Stimulated activated CD8-positive, alpha-beta memory T cell treated with anti-CD3 and anti-CD28 coated beads, Interleukin-4, amount 100 ng/mL, for 48 hours (primary cell): Measurements from ENCODE around the gene C1QL1.
A peak's percentile ranks its signal among the peaks of the same experiment; 100 is the strongest.

Source experiments
- DNase-seq: peaks from one replicate; pipeline ENCODE4 v3.0.0-alpha.2; 2020

The C1QL1 gene

GRCh38 chr17:44968225-44969143, at the start of gene C1QL1:
TSS of gene C1QL1 (minus strand) at chr17:44968303. CDS start at chr17:44968048, 255 bp downstream.
- peak; percentile 92 for DNase-seq

GRCh38 chr17:45016823-45017222, 48.7 kb upstream of the C1QL1 start:
- no peak for DNase-seq

- no peak for DNase-seq
Observed at GRCh38 chr17:45016237-45016636, 48.1 kb upstream of the C1QL1 start.

- DNase-seq, result no peak
Observed at GRCh38 chr17:45013021-45013997, 45.2 kb upstream of the C1QL1 start.

DNA sequence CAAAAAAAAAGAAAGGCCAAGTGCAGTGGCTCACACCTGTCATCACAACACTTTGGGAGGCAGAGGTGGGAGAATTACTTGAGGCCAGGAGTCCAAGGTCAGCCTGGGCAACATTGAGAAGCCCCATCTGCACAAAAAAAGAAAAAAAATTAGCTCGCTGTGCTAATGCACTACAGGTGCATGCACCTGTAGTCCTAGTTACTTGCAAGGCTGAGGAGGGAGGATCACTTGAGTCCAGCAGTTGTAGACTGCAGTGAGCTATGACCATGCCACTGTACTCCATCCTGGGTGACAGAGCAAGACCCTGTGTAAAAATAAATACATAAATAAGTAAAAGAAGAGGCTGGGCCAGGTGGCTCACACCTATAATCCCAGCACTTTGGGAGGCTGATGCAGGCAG, 43.7 kb upstream of the C1QL1 start:
- no peak for DNase-seq

DNA sequence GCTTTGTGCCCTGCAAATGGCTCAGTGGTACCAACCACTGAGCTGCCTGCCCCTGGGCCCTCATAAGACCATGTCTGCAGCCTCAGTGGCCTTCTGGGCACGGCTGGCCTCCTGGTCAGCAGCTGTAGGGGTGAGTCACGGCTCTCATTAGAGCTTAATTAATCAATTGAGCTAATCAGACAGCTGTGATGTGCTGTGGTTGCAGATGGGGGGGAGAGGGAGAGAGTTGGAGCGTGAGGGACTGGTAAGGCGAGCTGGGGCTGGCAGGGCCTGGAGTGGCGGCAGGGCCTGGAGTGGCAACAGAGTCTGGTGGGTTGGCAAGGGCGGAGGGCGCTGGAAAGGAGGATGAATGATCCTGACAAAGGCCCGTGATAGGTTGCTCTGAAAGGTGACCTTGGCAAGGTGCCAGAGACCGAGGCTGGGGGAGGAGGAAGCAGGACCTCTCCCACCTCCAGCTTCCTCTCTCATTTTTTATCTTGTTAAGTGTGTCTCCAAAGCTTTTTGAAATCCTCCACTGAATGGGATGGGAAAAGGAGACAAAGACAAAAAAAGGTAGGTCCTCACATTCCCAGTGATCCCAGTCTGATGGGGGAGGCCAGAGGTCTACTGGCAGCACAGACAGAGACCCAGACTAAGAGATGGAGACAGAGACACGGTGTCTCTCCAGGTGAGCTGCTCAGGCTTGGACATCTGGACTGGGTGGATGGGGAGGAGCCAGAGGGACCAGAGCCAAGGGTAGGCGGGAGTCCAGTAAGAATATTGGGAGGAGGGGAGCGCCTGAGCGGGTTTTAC, 41.8 kb upstream of the C1QL1 start:
- DNase-seq, result no peak

DNA sequence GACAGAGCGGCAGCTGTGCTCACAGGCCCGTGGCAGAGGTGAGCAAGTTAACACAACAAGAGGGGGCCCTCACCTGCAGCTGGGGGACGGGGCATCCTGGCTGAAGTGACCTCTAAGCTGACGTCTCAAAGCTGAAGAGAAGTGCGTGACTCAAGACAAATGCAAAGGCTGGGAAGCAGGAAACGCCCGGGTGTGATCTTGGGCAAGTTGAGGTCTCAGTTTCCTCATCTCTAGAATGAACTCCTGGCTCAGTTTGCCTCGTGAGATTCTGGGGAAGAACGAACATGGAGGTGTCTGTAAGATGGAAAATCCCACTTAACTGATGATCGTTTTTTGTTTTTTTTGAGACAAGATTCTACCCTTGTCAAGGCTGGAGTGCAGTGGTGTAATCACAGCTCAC, 40.1 kb upstream of the C1QL1 start:
- no peak for DNase-seq

GRCh38 chr17:45006927-45007461, 38.9 kb upstream of the C1QL1 start:
- no peak for DNase-seq

DNA sequence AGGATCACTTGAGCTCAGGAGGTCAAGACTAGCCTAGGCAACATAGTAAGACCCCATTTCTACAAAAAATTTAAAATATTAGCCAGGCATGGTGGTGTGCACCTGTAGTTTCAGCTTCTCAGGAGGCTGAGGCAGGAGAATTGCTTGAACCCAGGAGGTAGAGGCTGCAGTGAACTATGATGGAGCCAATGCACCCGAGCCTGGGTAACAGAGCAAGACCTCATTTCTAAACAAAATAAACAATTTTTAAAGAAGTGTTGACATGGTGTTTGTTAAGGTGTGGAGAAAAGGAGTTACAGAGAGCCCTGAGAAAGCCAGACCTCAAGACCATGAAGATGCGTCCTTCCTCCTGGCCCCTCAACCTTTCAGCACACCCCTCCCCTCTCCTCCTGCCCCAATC, 37.6 kb upstream of the C1QL1 start:
- no peak for DNase-seq

- DNase-seq, result no peak
Observed at GRCh38 chr17:45004388-45004787, 36.3 kb upstream of the C1QL1 start.

GRCh38 chr17:45003877-45004276, 35.8 kb upstream of the C1QL1 start:
- DNase-seq, result no peak

GRCh38 chr17:45001310-45001709, 33.2 kb upstream of the C1QL1 start:
- no peak for DNase-seq

GRCh38 chr17:44999433-44999832, 31.3 kb upstream of the C1QL1 start:
- DNase-seq, result no peak

- DNase-seq, result no peak
Observed at GRCh38 chr17:44998646-44999045, 30.5 kb upstream of the C1QL1 start.

DNA sequence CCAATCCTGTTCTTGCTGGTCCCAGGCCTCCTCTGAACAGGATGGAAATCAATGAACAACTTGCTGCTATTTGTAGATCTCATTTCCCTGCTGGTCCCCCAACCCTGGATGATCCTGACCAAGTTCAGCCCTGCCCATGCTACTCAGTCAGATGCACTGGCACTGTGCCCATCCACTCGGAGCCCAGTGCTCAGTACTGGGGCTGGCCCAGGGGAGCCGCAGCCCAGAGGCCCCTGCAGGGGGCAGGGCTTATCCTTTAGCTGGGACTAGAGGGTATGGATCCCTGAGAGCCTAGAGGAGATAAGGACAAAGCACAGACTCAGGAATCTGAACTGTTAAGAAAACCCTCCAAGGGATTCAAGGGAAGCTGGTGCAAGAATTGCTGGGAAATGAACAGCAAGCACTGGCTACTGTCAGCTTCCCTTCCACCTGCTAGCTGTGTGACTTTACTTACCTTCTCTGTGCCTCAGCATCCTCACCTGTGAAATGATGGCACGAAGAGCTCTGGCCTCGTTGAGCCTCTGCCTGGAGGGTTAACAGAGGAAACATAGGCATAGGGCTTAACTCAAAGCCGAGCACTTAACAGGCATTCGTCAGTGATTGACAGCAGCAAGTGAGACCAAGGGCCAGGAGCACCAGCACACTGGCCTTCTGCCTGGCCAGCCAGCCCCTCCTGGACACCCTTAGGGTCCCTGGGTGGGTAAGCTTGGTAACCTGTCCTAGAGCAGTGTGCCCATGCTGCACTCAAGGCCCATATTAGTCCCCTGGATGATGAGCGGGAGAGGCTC, 29.8 kb upstream of the C1QL1 start:
- no peak for DNase-seq

- no peak for DNase-seq
Observed at GRCh38 chr17:44996304-44996703, 28.2 kb upstream of the C1QL1 start.

- no peak for DNase-seq
Observed at GRCh38 chr17:44995436-44996001, 27.4 kb upstream of the C1QL1 start.

- no peak for DNase-seq
Observed at GRCh38 chr17:44992242-44992939, 24.3 kb upstream of the C1QL1 start.

DNA sequence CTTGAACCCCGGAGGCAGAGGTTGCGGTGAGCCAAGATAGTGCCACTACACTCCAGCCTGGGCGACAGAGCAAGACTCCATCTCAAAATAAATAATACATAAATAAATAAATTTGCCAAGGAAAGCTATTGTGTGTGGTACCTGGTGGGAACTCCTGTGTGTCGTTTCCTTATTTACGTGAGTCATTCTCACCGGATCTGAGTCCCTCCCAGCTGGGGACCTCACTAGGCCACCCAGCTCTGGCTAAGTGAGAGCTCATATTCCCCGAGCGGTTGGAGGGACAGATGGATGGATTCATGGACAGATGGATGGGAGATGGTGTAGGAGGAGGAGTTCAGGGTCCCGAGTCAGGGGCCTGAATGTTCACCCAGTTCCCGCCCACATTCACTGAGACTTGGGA, 22.9 kb upstream of the C1QL1 start:
- DNase-seq, result no peak

- DNase-seq, result no peak
Observed at GRCh38 chr17:44989552-44990138, 21.5 kb upstream of the C1QL1 start.
